ENCODE data around the gene TBC1D13. TPM values are rescaled to one million over a fixed set of nuclear protein-coding genes. Genes with fewer than 3 reads are reported as not detected.

TBC1D13 gene
- total and polyA plus RNA-seq, 2 of the 13 experiments (the other 11 are each of a cell fraction or from before 2014, with no cell fraction given): 17.9 to 19.7 TPM

GRCh38 chr9:128818839-128819715 lies 32.0 kb downstream of the TBC1D13 start (continued):
- TF ChIP-seq ZNF282 (IDR thresholded peaks at IDR 0.05; ENCODE audit: partially characterized antibody) (no peak), SP2 (CRISPR knock-in tag; IDR thresholded peaks at IDR 0.05) (peak; percentile 32; the same call in 1 of the 2 replicates), CCDC6 (CRISPR knock-in tag; IDR thresholded peaks at IDR 0.05) (no peak)

GRCh38 chr9:128819716-128820664 lies 32.9 kb downstream of the TBC1D13 start:
- POLR2A ChIA-PET: interaction anchor here (0.7 to 3.2 kb wide), 6 partner anchors 10 to 63 kb away, joined by 3 to 46 read pairs (median 3); partner anchors contain the start of gene SPOUT1
- CTCF ChIA-PET (ENCODE audit: low intra/inter-chr PET ratio, low total read pairs): interaction anchor here (1.1 kb wide), 1 partner anchor 87 kb away, joined by 5 read pairs; no protein-coding TSS in a partner anchor
- TF ChIP-seq ARNT2 (CRISPR knock-in tag; IDR thresholded peaks at IDR 0.05; ENCODE audit: low read depth) (no peak), ZFX (CRISPR knock-in tag; IDR thresholded peaks at IDR 0.05; ENCODE audit: low read depth) (no peak), HNRNPH1 (optimal IDR thresholded peaks at IDR 0.05; ENCODE audit: low read depth, low read length) (peak; percentile 27), ZNF501 (CRISPR knock-in tag; IDR thresholded peaks at IDR 0.05) (0 out of 2 replicates have a peak, but pooled peaks have one; percentile 1), ATF2 (CRISPR knock-in tag; IDR thresholded peaks at IDR 0.05) (no peak), ZSCAN29 (CRISPR knock-in tag; conservative IDR thresholded peaks at IDR 0.05) (no peak), SAFB2 (CRISPR knock-in tag; IDR thresholded peaks at IDR 0.05; ENCODE audit: borderline replicate concordance, low read depth) (no peak), ZNF12 (CRISPR knock-in tag; IDR thresholded peaks at IDR 0.05) (no peak), ZSCAN12 (CRISPR knock-in tag; IDR thresholded peaks at IDR 0.05) (no peak), SP5 (CRISPR knock-in tag; IDR thresholded peaks at IDR 0.05; ENCODE audit: borderline replicate concordance, low read depth) (0 out of 2 replicates have a peak, but pooled peaks have one; percentile 18)
- no peak overlapping the region for H3K27ac ChIP-seq (ENCODE audit: extremely low read length, insufficient read depth, low read length)
- no TSS peak for BruUV-seq (replicated peaks)
- peaks cover 5% of the 10 kb centered on the region for H3K79me2 ChIP-seq (ENCODE audit: insufficient read depth, low read length)
- H3K4me3 ChIP-seq (replicated peaks in 1 of 3; ENCODE audit: insufficient read depth in 1 of 3, low read depth in 2 of 3, low read length in 3 of 3): no peak overlapping the region; a peak in 1 of 6 replicates
- no peak for ATAC-seq
- WGBS (ENCODE audit: low lambda C conversion rate): 91% methylated on average over 11 of the region's 18 CpGs
- no peak for DNase-seq (ENCODE audit: low spot score)
- H3K4me2 ChIP-seq (ENCODE audit: low read depth, low read length): peak overlapping the region; percentile 93
- H4K20me1 ChIP-seq (ENCODE audit: insufficient read depth, low read length): no peaks in the 10 kb centered on the region
- FAIRE-seq: no peak
- intact Hi-C loops (cut with micrococcal nuclease; ENCODE audit: unreplicated experiment): no loop called here
- H2AFZ ChIP-seq (ENCODE audit: low read length): no peak overlapping the region
- H3K4me1 ChIP-seq (ENCODE audit: insufficient read depth, low read length): peaks cover 35% of the 10 kb centered on the region
- H3K27me3 ChIP-seq (ENCODE audit: control insufficient read depth in 1 of 2, insufficient read depth in 2 of 2, low read length in 2 of 2): no peaks in the 10 kb centered on the region
- in situ Hi-C loops (cut with HindIII; ENCODE audit: extremely low pct_ligation_motif_present, low pct_unique_long_range_greater_than_20kb): no loop called here
- 0 out of 2 replicates have a peak overlapping the region, but pooled peaks have one; percentile 74 for H3K9ac ChIP-seq (ENCODE audit: insufficient read depth, low read depth, low read length)
- H3K36me3 ChIP-seq (replicated peaks in 1 of 2; ENCODE audit: control insufficient read depth in 1 of 2, insufficient read depth in 2 of 2, low read length in 2 of 2): peaks cover 10 to 37% of the 10 kb centered on the region in 2 experiments
- H3K9me3 ChIP-seq (ENCODE audit: low read length): no peaks in the 10 kb centered on the region
